NCI-H774 (cell line): ENCODE measurements around the gene PHC1.
"Not testable (repeated sequence)": the region's sequence is repeated elsewhere in the genome, so short reads cannot be mapped to it uniquely, and the experiment has no call there.

Source experiments
- DNase-seq: peaks from one replicate; lab custom pipeline; 2025; lab: John Stamatoyannopoulos, UW

PHC1 gene

DNA sequence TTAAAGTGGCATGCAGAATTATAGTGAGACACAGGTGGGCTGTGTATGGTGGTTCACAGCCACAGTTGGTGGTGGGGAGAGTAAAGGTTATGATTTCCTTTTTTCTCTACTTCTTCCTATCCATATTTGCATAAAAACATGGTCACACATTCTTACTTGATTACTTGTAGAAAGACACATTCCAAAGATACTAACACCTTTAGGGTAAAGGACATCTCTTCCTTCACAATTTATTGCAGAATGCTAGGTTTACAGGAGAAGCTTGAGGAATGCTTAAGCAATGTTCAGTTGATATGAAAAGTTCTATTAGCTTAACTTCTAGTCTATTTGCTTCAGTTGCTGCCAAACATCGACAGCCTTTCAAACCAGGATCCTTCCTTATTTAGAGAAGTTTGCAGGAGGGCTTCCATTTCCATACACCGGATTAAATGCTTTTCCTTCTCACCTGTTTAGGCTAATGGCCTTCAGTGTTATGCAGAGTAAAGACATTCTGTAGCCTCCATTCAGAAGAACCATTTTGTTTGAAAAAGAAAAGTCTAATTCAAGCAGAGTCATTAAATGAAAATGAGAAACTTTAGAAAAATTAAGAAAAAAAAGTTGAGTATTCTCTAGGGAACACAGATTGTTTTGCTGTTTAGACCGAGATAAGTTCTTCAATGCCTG lies 2.6 kb upstream of the PHC1 start:
- DNase-seq = no peak

DNA sequence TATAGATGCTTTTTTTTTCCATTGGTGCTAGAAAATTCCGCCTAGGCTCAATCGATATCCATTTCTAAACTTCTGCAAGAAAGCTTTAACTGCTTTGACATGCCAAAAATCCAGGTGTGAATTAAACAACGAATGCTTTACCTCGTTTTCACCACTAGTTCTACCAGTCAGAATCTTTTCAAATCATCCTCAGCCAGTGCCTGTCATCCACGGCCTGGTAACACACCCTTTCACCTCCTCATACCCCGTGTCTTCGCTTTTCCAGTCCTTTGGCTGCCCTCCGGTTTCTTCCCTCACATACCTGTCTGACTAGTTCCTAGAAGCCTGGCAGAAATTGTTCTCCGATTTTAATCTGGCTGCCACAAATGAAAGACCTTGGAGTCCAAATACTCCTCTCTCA lies 1.4 kb upstream of the PHC1 start:
- peak; percentile 13 for DNase-seq

DNA sequence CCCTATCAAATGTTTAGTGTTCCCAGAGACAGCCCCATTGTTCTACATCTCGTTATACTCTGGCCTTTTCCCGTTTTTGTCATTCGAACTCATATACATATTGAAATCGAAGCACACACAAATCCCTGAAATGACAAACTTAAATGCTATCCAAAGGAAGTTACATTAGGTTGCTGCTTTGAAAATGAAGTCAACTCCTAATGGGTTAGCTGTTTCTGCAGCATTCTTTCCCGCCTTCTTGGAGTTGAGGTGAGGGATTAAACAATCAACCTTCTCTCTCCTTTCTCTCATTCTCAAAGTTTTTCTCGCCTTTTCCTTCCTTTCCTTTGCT lies 642 bp upstream of the PHC1 start:
- no peak for DNase-seq

DNA sequence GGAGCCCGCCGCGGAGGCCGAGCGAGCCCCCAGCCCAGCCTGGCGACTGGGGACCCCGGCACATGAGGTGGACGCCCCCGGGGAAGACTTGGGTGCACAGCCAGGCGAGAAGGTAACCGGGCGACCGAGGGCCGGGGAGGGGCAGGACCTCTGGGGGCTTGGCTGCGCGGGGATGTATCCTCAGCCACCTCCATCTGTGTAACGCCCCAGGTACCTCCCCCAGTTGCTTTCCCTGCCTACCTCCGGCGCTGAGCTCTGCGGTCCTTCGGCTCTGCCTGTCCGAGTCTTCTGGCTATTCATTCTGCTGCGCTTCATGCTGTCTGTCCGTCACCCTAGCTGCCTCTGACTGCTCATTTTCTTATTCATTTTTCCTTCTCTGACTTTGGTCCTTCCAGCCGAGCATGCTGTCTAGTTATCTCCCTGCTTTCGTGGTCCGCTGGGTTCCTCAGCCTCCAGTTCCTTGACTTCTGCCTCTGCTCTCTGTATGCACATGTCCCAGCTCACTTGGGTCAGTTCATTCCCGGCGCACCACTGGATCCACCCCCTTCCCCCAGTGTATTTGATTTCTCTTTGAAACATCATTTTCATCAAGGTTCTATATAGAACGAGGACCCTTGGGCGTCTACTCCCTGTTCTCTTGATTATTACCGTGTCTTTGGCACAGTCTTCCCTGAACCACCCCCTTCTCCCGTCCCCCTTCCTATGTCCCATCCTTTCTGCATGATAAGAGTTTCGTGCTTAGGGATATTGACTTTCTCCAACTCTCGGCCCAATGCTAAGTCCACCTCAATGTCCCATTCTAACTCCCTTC lies 612 bp downstream of the PHC1 start:
- peak; percentile 57 for DNase-seq

DNA sequence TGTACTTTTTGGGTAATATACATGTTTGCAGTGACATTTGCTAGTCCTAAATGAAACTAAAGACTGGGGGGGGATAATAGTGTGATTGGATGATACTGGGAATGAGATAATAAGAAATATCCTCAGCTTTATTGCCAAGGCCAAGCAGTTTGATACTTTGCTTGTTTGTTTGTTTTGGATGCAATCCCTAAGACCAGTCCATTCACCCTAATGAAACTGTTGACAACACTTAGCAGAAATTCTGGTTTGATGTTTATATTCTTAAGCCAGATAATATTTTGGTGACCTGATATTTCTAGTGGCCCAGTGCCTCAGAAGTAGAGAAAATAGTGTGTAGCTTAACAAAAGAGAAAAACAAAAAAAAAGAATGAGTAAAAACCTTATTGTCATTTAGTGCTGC lies 1.8 kb downstream of the PHC1 start:
- DNase-seq = no peak

DNA sequence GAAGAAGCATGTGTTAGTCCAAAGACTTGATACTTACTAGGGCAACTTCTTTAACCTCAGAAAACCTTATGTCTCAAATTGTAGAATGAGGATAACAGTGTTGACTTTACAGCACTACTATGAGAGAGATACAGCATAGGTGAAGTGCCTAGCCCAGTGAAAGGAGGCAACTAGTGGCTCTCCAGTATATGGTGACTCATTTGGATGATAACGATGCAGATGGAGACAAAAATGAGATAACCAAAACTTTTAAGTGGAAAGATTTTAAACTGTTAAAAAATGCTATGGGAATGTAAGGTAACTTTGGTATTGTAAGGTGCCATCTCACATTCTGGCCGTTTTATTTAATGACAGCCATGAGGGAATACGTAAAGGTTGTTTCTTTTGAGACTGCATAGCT lies 2.7 kb downstream of the PHC1 start:
- no peak for DNase-seq

DNA sequence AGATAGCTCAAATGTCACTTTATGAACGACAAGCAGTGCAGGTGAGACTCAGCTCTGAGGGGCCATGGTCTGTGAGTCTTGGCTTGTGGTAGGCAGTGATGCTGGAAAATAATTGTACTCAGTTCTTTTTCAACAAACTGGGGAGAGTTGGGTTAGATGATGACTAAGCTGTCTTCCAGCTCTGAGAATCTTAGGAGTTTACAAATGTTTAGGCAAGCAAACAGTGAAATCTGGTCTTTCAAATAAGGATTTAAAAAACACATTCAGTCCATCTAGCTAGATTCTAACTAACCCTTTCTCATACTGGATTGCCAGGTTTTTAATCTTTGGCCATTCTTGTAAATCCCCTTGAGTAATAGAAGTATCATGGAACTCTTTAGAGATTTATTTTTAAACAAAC lies 3.4 kb downstream of the PHC1 start:
- no peak for DNase-seq

DNA sequence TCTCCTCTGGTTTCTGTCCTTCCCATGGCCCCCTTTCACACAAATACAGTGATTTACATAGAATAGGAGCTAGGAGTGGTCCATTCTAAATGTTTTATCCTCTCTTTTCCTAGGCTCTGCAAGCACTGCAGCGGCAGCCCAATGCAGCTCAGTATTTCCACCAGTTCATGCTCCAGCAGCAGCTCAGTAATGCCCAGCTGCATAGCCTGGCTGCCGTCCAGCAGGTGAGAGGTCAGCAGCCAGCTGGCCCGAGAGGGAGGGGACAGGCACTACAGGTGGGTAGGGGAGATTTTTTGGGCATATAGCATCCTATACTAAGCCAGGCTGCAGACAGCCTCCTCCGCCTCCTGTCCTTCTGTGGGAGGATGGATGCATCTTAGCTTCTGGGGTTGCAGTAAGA lies 5.3 kb downstream of the PHC1 start:
- DNase-seq = not testable (repeated sequence)

DNA sequence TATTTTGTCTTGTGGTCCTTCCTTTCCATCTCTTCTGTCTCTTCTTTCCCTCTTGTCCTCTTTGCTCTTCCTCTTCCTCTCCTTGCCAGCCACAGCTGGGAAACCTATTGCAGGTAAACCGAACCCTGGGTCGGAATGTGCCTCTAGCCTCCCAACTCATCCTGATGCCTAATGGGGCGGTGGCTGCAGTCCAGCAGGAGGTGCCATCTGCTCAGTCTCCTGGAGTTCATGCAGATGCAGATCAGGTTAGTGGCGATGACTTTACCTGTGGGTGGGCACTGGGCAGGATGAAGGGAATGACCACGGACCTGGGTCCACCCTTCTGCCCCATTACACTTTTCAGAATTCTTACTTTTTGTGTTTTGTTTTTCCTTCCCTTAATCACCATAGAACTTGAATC lies 8.2 kb downstream of the PHC1 start:
- no peak for DNase-seq

DNA sequence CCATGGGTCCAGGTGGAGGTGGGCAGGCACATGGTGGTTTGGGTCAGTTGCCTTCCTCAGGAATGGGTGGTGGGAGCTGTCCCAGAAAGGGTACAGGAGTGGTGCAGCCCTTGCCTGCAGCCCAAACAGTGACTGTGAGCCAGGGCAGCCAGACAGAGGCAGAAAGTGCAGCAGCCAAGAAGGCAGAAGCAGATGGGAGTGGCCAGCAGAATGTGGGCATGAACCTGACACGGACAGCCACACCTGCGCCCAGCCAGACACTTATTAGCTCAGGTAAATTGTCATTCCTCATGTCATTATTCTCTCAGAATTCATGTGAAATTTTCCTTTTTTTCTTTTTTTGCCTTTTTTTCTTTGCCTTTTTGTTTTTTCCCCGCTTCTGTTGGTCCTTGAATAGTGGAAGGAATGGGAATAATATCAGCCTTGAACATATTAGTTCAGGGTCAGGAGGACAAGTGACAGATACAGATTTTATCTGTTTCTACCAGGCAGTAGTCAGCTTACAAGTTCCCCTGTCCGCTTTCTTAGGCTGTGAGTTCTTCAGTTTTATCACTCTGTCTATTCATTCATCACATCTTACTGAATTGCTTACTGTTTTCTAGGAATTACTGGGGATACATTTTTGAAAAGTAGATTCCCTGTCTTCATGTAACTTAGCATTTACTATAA lies 16.5 kb downstream of the PHC1 start:
- DNase-seq = not testable (repeated sequence)

DNA sequence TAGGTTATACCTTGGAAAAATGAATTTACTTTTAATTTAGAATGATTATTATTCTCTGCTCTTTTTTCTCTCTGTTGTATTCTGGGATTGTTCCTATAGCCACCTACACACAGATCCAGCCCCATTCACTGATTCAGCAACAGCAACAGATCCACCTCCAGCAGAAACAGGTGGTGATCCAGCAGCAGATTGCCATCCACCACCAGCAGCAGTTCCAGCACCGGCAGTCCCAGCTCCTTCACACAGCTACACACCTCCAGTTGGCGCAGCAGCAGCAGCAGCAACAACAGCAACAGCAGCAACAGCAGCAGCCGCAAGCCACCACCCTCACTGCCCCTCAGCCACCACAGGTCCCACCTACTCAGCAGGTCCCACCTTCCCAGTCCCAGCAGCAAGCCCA lies 18.2 kb downstream of the PHC1 start:
- DNase-seq = not testable (repeated sequence)

DNA sequence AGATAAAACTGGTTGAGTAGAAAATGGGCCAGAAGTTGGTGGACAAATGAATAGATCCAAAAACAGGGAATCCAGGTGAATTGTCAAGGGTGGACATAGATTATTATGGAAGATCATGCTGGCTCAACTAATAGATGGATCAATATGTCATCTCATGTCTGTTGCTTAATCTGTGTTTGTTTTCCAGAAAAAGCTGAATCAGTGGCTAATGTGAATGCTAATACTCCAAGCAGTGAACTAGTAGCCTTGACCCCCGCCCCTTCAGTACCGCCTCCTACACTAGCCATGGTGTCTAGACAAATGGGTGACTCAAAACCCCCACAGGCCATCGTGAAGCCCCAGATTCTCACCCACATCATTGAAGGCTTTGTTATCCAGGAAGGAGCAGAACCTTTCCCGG lies 19.8 kb downstream of the PHC1 start:
- not testable (repeated sequence) for DNase-seq

DNA sequence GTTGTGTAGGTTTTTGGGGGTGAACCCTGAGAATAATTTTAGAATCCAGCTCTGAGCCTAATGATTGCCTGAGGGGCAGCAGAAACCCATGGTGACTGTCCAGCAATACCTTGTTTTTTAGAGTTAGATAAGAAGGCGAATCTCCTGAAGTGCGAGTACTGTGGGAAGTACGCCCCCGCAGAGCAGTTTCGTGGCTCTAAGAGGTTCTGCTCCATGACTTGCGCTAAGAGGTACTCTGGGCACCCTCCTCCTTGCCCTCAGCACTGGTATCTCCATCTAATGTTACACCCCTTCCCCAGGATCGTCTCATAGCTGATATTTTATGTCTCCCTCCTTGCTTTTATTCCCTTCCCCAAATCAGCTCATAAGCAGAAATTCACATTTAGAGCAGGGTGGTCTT lies 22.4 kb downstream of the PHC1 start:
- DNase-seq = no peak

DNA sequence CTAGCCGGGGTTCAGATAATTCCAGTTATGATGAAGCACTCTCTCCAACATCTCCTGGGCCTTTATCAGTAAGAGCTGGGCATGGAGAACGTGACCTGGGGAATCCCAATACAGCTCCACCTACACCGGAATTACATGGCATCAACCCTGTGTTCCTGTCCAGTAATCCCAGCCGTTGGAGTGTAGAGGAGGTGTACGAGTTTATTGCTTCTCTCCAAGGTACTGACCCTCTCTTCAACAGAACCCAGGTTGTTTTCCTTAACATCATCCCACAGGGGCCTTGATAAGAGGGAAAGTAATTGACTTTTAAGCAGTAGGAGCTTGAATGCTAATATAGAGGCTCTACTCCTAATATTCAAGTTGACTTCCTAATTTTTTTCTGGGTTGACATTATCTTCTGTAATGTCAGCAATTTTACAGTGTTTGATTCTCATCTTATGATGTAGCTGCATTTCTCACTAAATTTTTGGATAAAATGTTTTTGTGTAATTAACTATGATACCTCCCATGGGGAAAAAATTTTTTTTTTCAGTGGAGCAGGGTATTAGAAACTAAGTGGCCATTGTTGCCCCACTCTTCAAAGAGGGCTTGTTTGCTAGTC lies 23.6 kb downstream of the PHC1 start:
- not testable (repeated sequence) for DNase-seq

DNA sequence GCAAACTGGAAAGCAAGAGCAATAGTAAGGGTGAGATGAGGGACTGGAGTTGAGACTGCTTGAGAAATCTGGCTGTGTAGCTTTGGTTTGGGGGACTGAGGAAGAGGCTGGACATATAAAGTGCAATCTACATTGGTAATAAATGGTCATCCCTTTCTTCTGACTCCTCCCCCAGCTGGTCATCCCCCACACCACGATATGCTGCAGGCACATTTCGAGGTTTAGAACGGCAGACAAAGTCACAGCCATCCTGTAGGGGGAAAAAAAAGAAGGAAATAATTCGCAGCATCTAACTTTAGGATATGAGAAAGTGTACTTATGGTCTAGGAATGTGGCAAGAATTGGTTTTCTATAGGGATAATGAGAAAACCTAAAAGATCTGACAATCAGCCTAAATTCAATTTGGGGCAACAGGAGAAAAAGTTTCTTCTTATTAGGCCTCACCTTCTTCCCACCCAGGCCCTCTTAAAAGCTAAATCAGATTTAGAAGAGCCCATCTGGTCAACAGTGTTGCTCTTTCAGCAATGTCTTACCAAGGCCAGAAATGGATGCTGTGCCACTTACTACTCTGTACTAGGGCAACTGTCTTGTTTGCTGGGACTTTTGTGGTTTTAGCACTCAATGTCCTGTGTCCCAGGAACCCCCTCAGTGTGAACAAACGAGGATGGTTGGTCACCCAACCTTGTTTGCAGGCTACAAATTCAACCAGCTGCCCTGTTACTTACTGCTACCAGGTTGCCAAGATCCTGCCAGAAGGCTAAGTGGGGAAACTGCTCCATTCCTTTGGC lies 27.6 kb downstream of the PHC1 start:
- DNase-seq = no peak

DNA sequence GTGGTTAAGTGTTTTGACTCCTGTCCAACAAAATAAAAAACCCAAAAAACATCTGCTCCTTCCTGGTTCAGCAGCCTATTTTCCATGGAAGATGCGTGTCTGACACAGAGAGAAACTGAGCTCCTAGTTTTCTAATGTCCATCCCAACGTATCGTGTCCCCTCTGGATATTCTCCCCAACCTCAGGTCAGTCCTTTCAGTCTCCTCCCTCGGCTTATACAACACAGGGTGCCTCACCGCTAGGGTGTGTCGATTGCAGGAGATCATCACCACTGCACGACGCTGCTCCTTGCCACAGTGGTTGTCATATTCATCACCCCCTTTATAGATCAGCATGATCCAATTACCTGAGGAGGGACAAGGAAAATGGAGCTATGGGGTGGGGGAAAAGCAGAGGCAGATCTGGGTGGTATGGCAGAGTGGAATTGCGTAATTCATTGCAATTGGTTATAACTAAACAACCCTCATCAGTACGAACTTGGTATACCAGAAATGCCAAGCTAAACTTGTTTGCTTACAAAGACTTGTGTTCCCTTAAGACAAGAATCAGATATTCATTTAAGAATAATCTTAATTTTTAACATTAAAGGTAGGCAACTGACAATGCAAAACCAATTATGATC lies 29.4 kb downstream of the PHC1 start:
- no peak for DNase-seq

DNA sequence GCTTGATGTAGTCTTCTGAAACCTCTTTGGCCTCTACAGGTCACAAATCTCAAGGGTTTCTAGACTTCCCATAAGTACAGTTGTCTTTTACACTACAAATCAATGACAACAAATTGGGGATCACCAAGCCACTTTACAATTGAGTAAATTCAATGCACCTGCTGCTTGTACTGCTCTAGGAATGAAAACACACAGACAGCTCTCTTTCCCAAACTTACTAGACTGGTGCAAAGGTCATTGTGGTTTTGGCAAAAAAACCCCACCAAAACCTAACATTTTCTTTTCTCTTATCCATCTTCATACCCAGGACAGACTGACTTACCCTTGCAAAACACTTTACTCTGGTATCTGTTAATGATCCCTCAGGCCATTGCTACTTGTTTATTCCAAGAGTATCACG lies 32.4 kb downstream of the PHC1 start:
- no peak for DNase-seq

DNA sequence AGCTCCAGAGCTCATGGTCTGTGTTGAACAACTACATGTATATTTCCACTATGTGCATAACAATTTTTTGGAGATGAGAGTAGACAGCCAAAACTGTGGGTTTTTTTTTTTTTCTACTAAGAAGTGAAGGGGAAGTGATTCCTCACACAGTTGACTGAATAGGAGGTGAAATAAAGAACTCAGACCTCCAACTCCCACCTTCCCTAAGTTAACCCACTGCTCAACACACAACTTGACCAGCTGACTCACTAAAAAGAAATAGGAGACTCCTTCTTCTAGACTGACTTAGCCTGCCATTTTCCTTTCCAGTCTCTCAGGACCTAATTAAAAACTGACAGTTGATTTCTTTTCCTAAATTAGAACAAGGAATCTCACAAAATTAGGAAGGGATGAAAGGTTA lies 33.4 kb downstream of the PHC1 start:
- DNase-seq = no peak

DNA sequence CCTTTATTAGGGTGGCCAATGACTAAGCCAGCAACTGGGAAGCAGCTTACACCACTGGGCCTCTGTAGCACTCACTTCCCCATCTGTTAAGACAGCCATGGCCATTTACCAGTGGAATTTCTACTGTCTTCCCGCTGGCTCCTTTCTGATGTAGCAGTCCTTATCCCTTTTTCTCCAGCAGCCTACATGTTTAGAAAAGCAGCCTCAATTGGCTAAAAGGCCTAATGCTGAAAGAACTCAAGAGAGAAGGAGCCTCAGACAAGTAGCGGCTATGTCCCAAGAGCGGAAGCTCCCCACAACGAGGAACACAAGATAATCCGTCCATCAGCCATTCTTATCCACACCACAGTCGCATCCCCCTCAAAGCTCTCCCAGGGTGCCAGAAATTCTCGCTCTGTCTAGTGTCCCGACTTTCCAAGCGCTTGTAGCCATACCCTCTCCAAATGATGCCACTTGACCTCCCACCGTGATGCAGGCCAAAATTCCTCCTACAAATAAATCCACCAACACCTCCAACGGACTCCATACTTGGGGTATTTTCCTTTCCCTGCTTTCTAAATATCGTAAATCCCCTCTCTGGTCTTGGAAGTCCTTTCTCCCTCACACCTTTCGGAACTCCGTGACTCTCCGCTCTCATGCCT lies 34.5 kb downstream of the PHC1 start:
- DNase-seq = no peak

DNA sequence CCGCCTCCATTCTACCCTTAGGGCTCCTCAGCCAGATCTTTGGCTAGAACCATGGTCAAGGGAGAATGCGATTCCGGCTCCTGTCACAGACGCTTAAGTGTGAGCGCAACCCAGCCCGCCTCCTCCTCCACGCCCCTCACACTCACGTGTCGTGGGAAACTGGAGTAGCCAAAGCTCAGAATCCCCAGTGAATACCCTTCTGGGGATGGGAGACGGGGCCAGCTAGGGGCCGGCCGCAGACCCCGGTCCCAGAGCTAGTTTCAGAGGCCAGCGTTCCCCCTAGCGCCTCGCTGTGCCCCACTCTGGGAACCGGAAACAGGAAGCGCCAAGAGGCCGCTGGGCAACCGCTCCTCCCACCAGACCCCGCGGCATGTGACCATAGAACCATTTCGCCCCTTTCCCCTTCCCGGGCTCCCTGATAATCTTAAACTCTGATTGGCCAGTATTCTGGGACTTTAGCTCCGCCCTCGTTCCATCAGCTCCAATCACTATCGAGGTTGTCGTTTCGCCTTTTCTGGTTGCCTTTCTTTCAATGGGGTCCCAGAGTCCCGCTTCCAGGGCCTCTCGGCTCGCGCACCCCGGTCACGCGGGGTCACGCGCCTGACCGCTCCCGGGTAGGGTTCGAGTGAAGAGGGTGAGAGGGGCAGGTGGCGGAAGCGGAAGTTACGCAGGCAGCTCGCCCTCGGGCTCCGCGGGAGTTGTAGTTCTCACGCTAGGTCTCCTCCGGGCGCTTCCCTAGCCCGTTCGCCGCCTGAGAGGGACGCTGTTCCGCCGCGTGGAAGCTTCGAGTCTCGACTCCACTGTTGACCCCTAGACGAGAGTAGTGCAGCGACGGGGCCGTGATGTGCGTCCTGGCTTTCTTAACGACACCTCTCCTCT lies 35.3 kb downstream of the PHC1 start, which contains the start of gene M6PR:
Gene M6PR (minus strand): TSS at position 304 of the 879 bp plus-strand sequence. CDS start 3,241 bp downstream, outside the sequence.
- peak; percentile 100 for DNase-seq
